ENCODE measurements around the gene PRR20G.

DNA sequence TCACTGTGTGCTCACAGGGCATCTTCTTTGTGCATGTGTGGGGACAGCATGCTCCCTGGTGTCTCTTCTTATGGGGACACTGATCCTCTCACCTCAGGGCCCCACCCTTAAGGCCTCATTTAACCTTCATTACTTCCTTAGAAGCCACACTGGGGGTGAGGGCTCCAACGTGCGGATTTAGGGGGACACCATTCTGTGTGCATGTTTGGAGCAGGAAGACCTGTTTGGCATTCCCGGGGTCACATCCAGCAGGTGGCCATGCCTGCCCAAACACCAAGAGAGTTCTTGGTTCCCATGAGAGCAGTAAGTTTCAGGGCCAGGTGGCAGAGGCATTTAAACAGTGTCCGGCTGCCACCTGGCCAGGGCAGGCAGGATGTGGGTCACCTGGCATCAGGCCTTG lies 24.8 kb downstream of the PRR20G start:
- TF ChIP-seq POLR2A (IDR thresholded peaks at IDR 0.05; ENCODE audit: low read depth, low read length) (no peak), EZH2 (IDR thresholded peaks at IDR 0.05; ENCODE audit: borderline replicate concordance, low read depth, low read length, severe bottlenecking) (no peak), POLR2AphosphoS5 (IDR thresholded peaks at IDR 0.05; ENCODE audit: insufficient read depth, low read depth, low read length) (no peak), GATA2 (IDR thresholded peaks at IDR 0.05; ENCODE audit: insufficient read depth, insufficient read length, low read depth, low read length) (no peak), MAX (IDR thresholded peaks at IDR 0.05; ENCODE audit: insufficient read depth, insufficient read length) (no peak), JUN (IDR thresholded peaks at IDR 0.05; ENCODE audit: borderline replicate concordance, insufficient read depth, insufficient read length, low read depth) (no peak), FOS (IDR thresholded peaks at IDR 0.05; ENCODE audit: borderline replicate concordance, insufficient read depth, low read length) (no peak), MYC (IDR thresholded peaks at IDR 0.05; ENCODE audit: low read depth, low read length) (no peak)
- TF ChIP-seq, protein P1, sequence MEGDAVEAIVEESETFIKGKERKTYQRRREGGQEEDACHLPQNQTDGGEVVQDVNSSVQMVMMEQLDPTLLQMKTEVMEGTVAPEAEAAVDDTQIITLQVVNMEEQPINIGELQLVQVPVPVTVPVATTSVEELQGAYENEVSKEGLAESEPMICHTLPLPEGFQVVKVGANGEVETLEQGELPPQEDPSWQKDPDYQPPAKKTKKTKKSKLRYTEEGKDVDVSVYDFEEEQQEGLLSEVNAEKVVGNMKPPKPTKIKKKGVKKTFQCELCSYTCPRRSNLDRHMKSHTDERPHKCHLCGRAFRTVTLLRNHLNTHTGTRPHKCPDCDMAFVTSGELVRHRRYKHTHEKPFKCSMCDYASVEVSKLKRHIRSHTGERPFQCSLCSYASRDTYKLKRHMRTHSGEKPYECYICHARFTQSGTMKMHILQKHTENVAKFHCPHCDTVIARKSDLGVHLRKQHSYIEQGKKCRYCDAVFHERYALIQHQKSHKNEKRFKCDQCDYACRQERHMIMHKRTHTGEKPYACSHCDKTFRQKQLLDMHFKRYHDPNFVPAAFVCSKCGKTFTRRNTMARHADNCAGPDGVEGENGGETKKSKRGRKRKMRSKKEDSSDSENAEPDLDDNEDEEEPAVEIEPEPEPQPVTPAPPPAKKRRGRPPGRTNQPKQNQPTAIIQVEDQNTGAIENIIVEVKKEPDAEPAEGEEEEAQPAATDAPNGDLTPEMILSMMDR (IDR thresholded peaks at IDR 0.05; ENCODE audit: extremely low read depth in 1 of 2, insufficient read depth in 1 of 2, low read depth in 1 of 2, low read length in 2 of 2), result no peak
